GM10847 (cell line): Measurements from ENCODE around the gene NEURL1.

ENCODE experiments used
- POLR2A ChIP-seq: IDR thresholded peaks from 2 replicates; pipeline ENCODE4 v1.6.1; 2011; ENCODE audit not compliant: insufficient read length; ENCODE audit errors: extremely low read depth

The NEURL1 gene

GRCh38 chr10:103500481-103500880 is 7.0 kb downstream of the NEURL1 start:
- TF ChIP-seq POLR2A, result no peak

GRCh38 chr10:103501186-103501585 is 7.7 kb downstream of the NEURL1 start:
- TF ChIP-seq POLR2A, result no peak

- no peak for TF ChIP-seq POLR2A
Observed at GRCh38 chr10:103502849-103503660, 9.6 kb downstream of the NEURL1 start.

GRCh38 chr10:103504181-103504783 is 10.8 kb downstream of the NEURL1 start:
- no peak for TF ChIP-seq POLR2A

- TF ChIP-seq POLR2A, result no peak
Observed at GRCh38 chr10:103506061-103506460, 12.6 kb downstream of the NEURL1 start.

GRCh38 chr10:103507235-103508191 is 14.0 kb downstream of the NEURL1 start:
- TF ChIP-seq POLR2A, result no peak

GRCh38 chr10:103510046-103510685 is 16.7 kb downstream of the NEURL1 start:
- TF ChIP-seq POLR2A, result no peak

- TF ChIP-seq POLR2A, result no peak
Observed at GRCh38 chr10:103510791-103511752, 17.6 kb downstream of the NEURL1 start.

- no peak for TF ChIP-seq POLR2A
Observed at GRCh38 chr10:103512166-103512565, 18.7 kb downstream of the NEURL1 start.

GRCh38 chr10:103512591-103513379 is 19.3 kb downstream of the NEURL1 start:
- TF ChIP-seq POLR2A, result no peak

GRCh38 chr10:103513380-103514060 is 20.0 kb downstream of the NEURL1 start:
- TF ChIP-seq POLR2A, result no peak

- no peak for TF ChIP-seq POLR2A
Observed at GRCh38 chr10:103514244-103514643, 20.7 kb downstream of the NEURL1 start.

GRCh38 chr10:103517234-103518085 is 24.0 kb downstream of the NEURL1 start:
- no peak for TF ChIP-seq POLR2A
